ENCODE measurements around the gene DNAJC22.

The DNAJC22 gene

GRCh38 chr12:49342914-49343731 lies 3.6 kb upstream of the DNAJC22 start:
- peak in 1 of 4 experiments; percentile 36 for DNase-seq (ENCODE audit: low read depth in 4 of 4, low spot score in 1 of 4)

- DNase-seq (ENCODE audit: low read depth in 4 of 4, low spot score in 1 of 4): no peak
These were observed 2.1 kb upstream of the DNAJC22 start for GRCh38 chr12:49344486-49345050.

GRCh38 chr12:49345051-49345824 lies 1.4 kb upstream of the DNAJC22 start:
- DNase-seq (ENCODE audit: low read depth in 4 of 4, low spot score in 1 of 4): no peak

GRCh38 chr12:49345825-49346658 lies 646 bp upstream of the DNAJC22 start:
- no peak for DNase-seq (ENCODE audit: low read depth in 4 of 4, low spot score in 1 of 4)

GRCh38 chr12:49347311-49348193 lies 864 bp downstream of the DNAJC22 start:
- DNase-seq (ENCODE audit: low read depth in 4 of 4, low spot score in 1 of 4): peak; percentile 57 to 64 (median 62)

- no peak for DNase-seq (ENCODE audit: low read depth in 4 of 4, low spot score in 1 of 4)
These were observed 2.1 kb downstream of the DNAJC22 start for GRCh38 chr12:49348781-49349180.

- DNase-seq (ENCODE audit: low read depth in 4 of 4, low spot score in 1 of 4): no peak
These were observed 2.6 kb downstream of the DNAJC22 start for GRCh38 chr12:49349266-49349665.

- DNase-seq (ENCODE audit: low read depth in 4 of 4, low spot score in 1 of 4): no peak
These were observed 5.7 kb downstream of the DNAJC22 start for GRCh38 chr12:49352351-49352750.

- no peak for DNase-seq (ENCODE audit: low read depth in 4 of 4, low spot score in 1 of 4)
These were observed 9.2 kb downstream of the DNAJC22 start for GRCh38 chr12:49355913-49356312.

- DNase-seq (ENCODE audit: low read depth in 4 of 4, low spot score in 1 of 4): no peak
These were observed 10.5 kb downstream of the DNAJC22 start for GRCh38 chr12:49357103-49357678.

- peak in 1 of 4 experiments; percentile 41 for DNase-seq (ENCODE audit: low read depth in 4 of 4, low spot score in 1 of 4)
These were observed 11.9 kb downstream of the DNAJC22 start for GRCh38 chr12:49358483-49359141.

- DNase-seq (ENCODE audit: low read depth in 4 of 4, low spot score in 1 of 4): no peak
These were observed 13.0 kb downstream of the DNAJC22 start for GRCh38 chr12:49359671-49360070.

GRCh38 chr12:49362077-49362476 lies 15.4 kb downstream of the DNAJC22 start:
- DNase-seq (ENCODE audit: low read depth in 4 of 4, low spot score in 1 of 4): no peak

GRCh38 chr12:49364989-49365388 lies 18.3 kb downstream of the DNAJC22 start:
- no peak for DNase-seq (ENCODE audit: low read depth in 4 of 4, low spot score in 1 of 4)

- no peak for DNase-seq (ENCODE audit: low read depth in 4 of 4, low spot score in 1 of 4)
These were observed 18.9 kb downstream of the DNAJC22 start for GRCh38 chr12:49365542-49365941.

GRCh38 chr12:49366096-49366651 lies 19.5 kb downstream of the DNAJC22 start:
- DNase-seq (ENCODE audit: low read depth in 4 of 4, low spot score in 1 of 4): no peak

GRCh38 chr12:49366652-49367380 lies 20.1 kb downstream of the DNAJC22 start:
- peak; percentile 68 to 88 (median 78) for DNase-seq (ENCODE audit: low read depth in 4 of 4, low spot score in 1 of 4)
